Endothelial cell of umbilical vein (primary cell): ENCODE measurements around the gene TBL3. TPM values are rescaled to one million over a fixed set of nuclear protein-coding genes. Genes with fewer than 3 reads are reported as not detected.

Experiments used
- BruUV-seq: library from RNA; stranded (reverse); fragments of 400-500 nt; replicated peaks from 2 replicates; lab custom pipeline; 2021; lab: Mats Ljungman, UMichigan
- CTCF ChIA-PET: fragments of 300-600, 350-600 bp; sonication (Branson Sonifier 250); formaldehyde crosslinking; loops from one replicate; lab custom pipeline; 2021; ENCODE audit warnings: antibody characterized with exemption, inconsistent platforms; lab: Charles Lee
- POLR2A ChIA-PET: fragments of 300-600, 350-600 bp; sonication (Branson Sonifier 250); formaldehyde crosslinking; loops from one replicate; lab custom pipeline; 2021; ENCODE audit warnings: antibody characterized with exemption, inconsistent platforms; lab: Charles Lee
- DNase-seq: peaks from one replicate; pipeline ENCODE4 v3.0.0-alpha.2; 2011; ENCODE audit warnings: low read depth, low spot score
- FAIRE-seq: peaks from 2 replicates; lab custom pipeline; 2011; peaks lifted over from hg19 to GRCh38; lab: Jason Lieb, UNC
- H2AFZ ChIP-seq: 2 replicates; pipeline ENCODE4 v1.6.0; 2012; ENCODE audit warnings: low read depth, low read length, control low read depth, inconsistent platforms
- H3K27ac ChIP-seq: 2 replicates; pipeline ENCODE4 v1.5.1; 2011; ENCODE audit warnings: low read depth, mild to moderate bottlenecking, control low read depth, low read length, moderate library complexity; ENCODE audit not compliant: insufficient read depth
- H3K27me3 ChIP-seq, 2 experiments: 2 replicates each; pipeline versions ENCODE4 v1.6.0 to v1.6.1; 2011; ENCODE audit warnings: low read length in 2 of 2, mixed read lengths in 1 of 2; ENCODE audit not compliant: control insufficient read depth in 2 of 2, insufficient read depth in 2 of 2
- H3K36me3 ChIP-seq, 2 experiments: 2 replicates in 1 of 2; 3 replicates in 1 of 2; pipeline ENCODE4 v1.5.1; 2011; ENCODE audit warnings: low read length in 2 of 2, mild to moderate bottlenecking in 1 of 2, moderate library complexity in 1 of 2; ENCODE audit not compliant: control insufficient read depth in 2 of 2, insufficient read depth in 2 of 2; ENCODE audit errors: extremely low read depth in 1 of 2
- H3K4me1 ChIP-seq: 3 replicates; pipeline ENCODE4 v1.5.1; 2011; ENCODE audit warnings: mild to moderate bottlenecking, low read length; ENCODE audit not compliant: control insufficient read depth, insufficient read depth; ENCODE audit errors: extremely low read depth
- H3K4me2 ChIP-seq: 2 replicates; pipeline ENCODE4 v1.6.1; 2011; ENCODE audit warnings: low read length, control low read depth, mixed read lengths; ENCODE audit not compliant: insufficient read depth
- H3K4me3 ChIP-seq, 3 experiments: fragments of 200-600 bp in 1 of 3; sonication (generic), shearing (Covaris generic) in 1 of 3; replicated peaks in 1 of 3; 2 replicates each; pipeline ENCODE4 v1.5.1; 2011 to 2016; ENCODE audit warnings: control low read depth in 3 of 3, low read length in 3 of 3, mild to moderate bottlenecking in 2 of 3, inconsistent platforms in 1 of 3, low read depth in 1 of 3, moderate library complexity in 1 of 3; ENCODE audit not compliant: insufficient read depth in 1 of 3
- H3K79me2 ChIP-seq: 2 replicates; pipeline ENCODE4 v1.6.0; 2012; ENCODE audit warnings: low read length, inconsistent platforms; ENCODE audit not compliant: control insufficient read depth, insufficient read depth
- H3K9ac ChIP-seq: replicated peaks from 2 replicates; pipeline ENCODE3; 2011; ENCODE audit warnings: low read length, control low read depth; ENCODE audit not compliant: insufficient read depth; ENCODE audit errors: extremely low read depth
- H3K9me1 ChIP-seq: replicated peaks from 3 replicates; pipeline ENCODE4 v1.6.0; 2011; ENCODE audit warnings: mild to moderate bottlenecking, low read length; ENCODE audit not compliant: control insufficient read depth, insufficient read depth; ENCODE audit errors: extremely low read depth
- H3K9me3 ChIP-seq: replicated peaks from 2 replicates; pipeline ENCODE4 v1.5.1; 2012; ENCODE audit warnings: low read length, inconsistent platforms; ENCODE audit not compliant: control insufficient read depth, insufficient read depth
- H4K20me1 ChIP-seq: replicated peaks from 2 replicates; pipeline ENCODE3; 2011; ENCODE audit warnings: mild to moderate bottlenecking, low read length; ENCODE audit not compliant: control insufficient read depth, insufficient read depth; ENCODE audit errors: extremely low read depth
- EZH2 ChIP-seq: IDR thresholded peaks from 2 replicates; pipeline ENCODE4 v1.6.1; 2012; ENCODE audit warnings: borderline replicate concordance, low read depth, mild to moderate bottlenecking, moderate library complexity, low read length, inconsistent platforms; ENCODE audit not compliant: severe bottlenecking
- FOS ChIP-seq: IDR thresholded peaks from 2 replicates; pipeline ENCODE4 v1.6.1; 2011; ENCODE audit warnings: mild to moderate bottlenecking, low read length, moderate library complexity, borderline replicate concordance; ENCODE audit not compliant: insufficient read depth
- GATA2 ChIP-seq: IDR thresholded peaks from 2 replicates; pipeline ENCODE4 v1.7.0; 2011; ENCODE audit warnings: low read depth, mild to moderate bottlenecking, moderate library complexity, mixed read lengths, low read length; ENCODE audit not compliant: insufficient read length, insufficient read depth
- JUN ChIP-seq: IDR thresholded peaks from 2 replicates; pipeline ENCODE4 v1.6.1; 2011; ENCODE audit warnings: borderline replicate concordance, low read depth; ENCODE audit not compliant: insufficient read length, insufficient read depth
- MAX ChIP-seq: IDR thresholded peaks from 2 replicates; pipeline ENCODE4 v1.6.1; 2011; ENCODE audit not compliant: insufficient read depth, insufficient read length
- MYC ChIP-seq: IDR thresholded peaks from one replicate; pipeline ENCODE4 v1.6.1; 2011; ENCODE audit warnings: mild to moderate bottlenecking, low read depth, low read length
- POLR2A ChIP-seq: IDR thresholded peaks from 2 replicates; pipeline ENCODE4 v1.6.1; 2012; ENCODE audit warnings: low read depth, mild to moderate bottlenecking, control low read depth, low read length
- POLR2AphosphoS5 ChIP-seq: IDR thresholded peaks from 2 replicates; pipeline ENCODE4 v1.6.1; 2012; ENCODE audit warnings: low read depth, mild to moderate bottlenecking, control low read depth, low read length, moderate library complexity; ENCODE audit not compliant: insufficient read depth
- dilution Hi-C: fragments of 300-500 bp; cut with MboI; formaldehyde crosslinking; loops from one replicate; pipeline ENCODE4 v1.15.0; 2019; ENCODE audit warnings: low sequenced_read_pairs; ENCODE audit not compliant: extremely low pct_ligation_motif_present
- intact Hi-C: fragments of 100-400 bp; cut with micrococcal nuclease; formaldehyde crosslinking; loops from one replicate; pipeline ENCODE4 v1.10.0; 2022
- polyA plus RNA-seq, 4 experiments: library from polyadenylated mRNA; depleted of rRNA in 3 of 4; stranded (reverse) in 3 of 4; unstranded in 1 of 4; fragments of >200 nt; gene quantifications; 2 replicates each; pipeline versions ENCODE4 v1.2.1 to v1.2.3, GENCODE V29; 2011 to 2012; ENCODE audit warnings: missing spikeins in 1 of 4
- total RNA-seq: library from RNA; stranded (reverse); gene quantifications from 2 replicates; pipeline ENCODE4 v1.2.3, GENCODE V29; 2021
- TF ChIP-seq, protein P1 (sequence below), 2 donors: IDR thresholded peaks; 1 replicate in 1 of 2; 2 replicates in 1 of 2; pipeline ENCODE4 v1.5.1; 2011; ENCODE audit warnings: low read length in 2 of 2, mild to moderate bottlenecking in 2 of 2, moderate library complexity in 2 of 2, control low read depth in 1 of 2, inconsistent platforms in 1 of 2, low read depth in 1 of 2; ENCODE audit not compliant: insufficient read depth in 1 of 2; ENCODE audit errors: extremely low read depth in 1 of 2

The TBL3 gene
- total and polyA plus RNA-seq, 2 donors (not counting 3 experiments of a cell fraction or from before 2014, with no cell fraction given): 42.2 to 77.1 TPM

GRCh38 chr16:1924095-1924494 is 47.8 kb upstream of the TBL3 start:
- Histone ChIP-seq H3K4me1 (no peaks in the 10 kb centered on the region), H2AFZ (no peak overlapping the region), H3K9me1 (no peaks in the 10 kb centered on the region), H3K4me2 (no peak overlapping the region), H3K27ac (no peak overlapping the region), H3K9me3 (no peaks in the 10 kb centered on the region), H3K4me3 (no peak overlapping the region), H3K9ac (no peak overlapping the region), H3K27me3 (peaks cover 24 to 33% of the 10 kb centered on the region in 2 experiments), H4K20me1 (no peaks in the 10 kb centered on the region), H3K79me2 (no peaks in the 10 kb centered on the region), H3K36me3 (no peaks in the 10 kb centered on the region)
- dilution Hi-C loops: no loop called here
- DNase-seq (no peak), FAIRE-seq (no peak)
- TF ChIP-seq MYC: no peak
- TF ChIP-seq POLR2AphosphoS5: no peak
- no peak for TF ChIP-seq GATA2
- no peak for TF ChIP-seq JUN
- no peak for TF ChIP-seq POLR2A
- no peak for TF ChIP-seq FOS
- BruUV-seq: no TSS peak
- POLR2A ChIA-PET: no interaction called here
- intact Hi-C loops: no loop called here
- CTCF ChIA-PET: interaction anchor here (1.1 to 1.7 kb wide), 5 partner anchors 9 to 60 kb away, joined by 3 to 7 read pairs (median 4); partner anchors contain the start of gene RPS2

- Histone ChIP-seq H3K4me3 (no peak overlapping the region), H3K27me3 (peaks cover 6 to 14% of the 10 kb centered on the region in 2 experiments), H3K79me2 (no peaks in the 10 kb centered on the region), H2AFZ (no peak overlapping the region), H3K4me2 (no peak overlapping the region), H3K9ac (no peak overlapping the region), H3K9me3 (no peaks in the 10 kb centered on the region), H3K36me3 (no peaks in the 10 kb centered on the region), H3K4me1 (no peaks in the 10 kb centered on the region), H4K20me1 (no peaks in the 10 kb centered on the region), H3K9me1 (no peaks in the 10 kb centered on the region), H3K27ac (no peak overlapping the region)
- intact Hi-C loops: no loop called here
- DNase-seq: no peak
- FAIRE-seq: no peak
- POLR2A ChIA-PET: no interaction called here
- BruUV-seq: no TSS peak
- no peak for TF ChIP-seq JUN
- TF ChIP-seq POLR2AphosphoS5: no peak
- no peak for TF ChIP-seq MYC
- no peak for TF ChIP-seq FOS
- TF ChIP-seq, protein P1, sequence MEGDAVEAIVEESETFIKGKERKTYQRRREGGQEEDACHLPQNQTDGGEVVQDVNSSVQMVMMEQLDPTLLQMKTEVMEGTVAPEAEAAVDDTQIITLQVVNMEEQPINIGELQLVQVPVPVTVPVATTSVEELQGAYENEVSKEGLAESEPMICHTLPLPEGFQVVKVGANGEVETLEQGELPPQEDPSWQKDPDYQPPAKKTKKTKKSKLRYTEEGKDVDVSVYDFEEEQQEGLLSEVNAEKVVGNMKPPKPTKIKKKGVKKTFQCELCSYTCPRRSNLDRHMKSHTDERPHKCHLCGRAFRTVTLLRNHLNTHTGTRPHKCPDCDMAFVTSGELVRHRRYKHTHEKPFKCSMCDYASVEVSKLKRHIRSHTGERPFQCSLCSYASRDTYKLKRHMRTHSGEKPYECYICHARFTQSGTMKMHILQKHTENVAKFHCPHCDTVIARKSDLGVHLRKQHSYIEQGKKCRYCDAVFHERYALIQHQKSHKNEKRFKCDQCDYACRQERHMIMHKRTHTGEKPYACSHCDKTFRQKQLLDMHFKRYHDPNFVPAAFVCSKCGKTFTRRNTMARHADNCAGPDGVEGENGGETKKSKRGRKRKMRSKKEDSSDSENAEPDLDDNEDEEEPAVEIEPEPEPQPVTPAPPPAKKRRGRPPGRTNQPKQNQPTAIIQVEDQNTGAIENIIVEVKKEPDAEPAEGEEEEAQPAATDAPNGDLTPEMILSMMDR (IDR thresholded peaks at IDR 0.05; ENCODE audit: extremely low read depth in 1 of 2, insufficient read depth in 1 of 2, low read depth in 1 of 2, low read length in 2 of 2): no peak
- TF ChIP-seq POLR2A: no peak
- TF ChIP-seq MAX: no peak
- no peak for TF ChIP-seq GATA2
- no peak for TF ChIP-seq EZH2
- CTCF ChIA-PET: interaction anchor here (0.8 to 1.7 kb wide), 4 partner anchors 10 to 68 kb away, joined by 3 to 7 read pairs (median 3); partner anchors contain the start of gene MSRB1
- dilution Hi-C loops: no loop called here
These were observed 45.6 kb upstream of the TBL3 start for GRCh38 chr16:1926271-1926670.
